Peyer's patch (tissue), 4 donors: ENCODE data around the gene CRHR2. TPM values are rescaled to one million over a fixed set of nuclear protein-coding genes. Genes with fewer than 3 reads are reported as not detected.
"Not testable (repeated sequence)": the region's sequence is repeated elsewhere in the genome, so short reads cannot be mapped to it uniquely, and the experiment has no call there.

ENCODE experiments used
- DNase-seq, 3 donors: peaks; one replicate each; pipeline ENCODE4 v3.0.0-alpha.2; 2017 to 2019
- H3K27ac ChIP-seq, 4 donors: fragments of 200-600 bp; sonication (generic); one replicate each; pipeline ENCODE4 v1.5.1; 2016 to 2019
- H3K27me3 ChIP-seq, 2 donors: fragments of 200-600 bp; sonication (generic); one replicate each; pipeline ENCODE4 v1.5.1; 2019
- H3K36me3 ChIP-seq, 3 donors: fragments of 200-600 bp; sonication (generic); one replicate each; pipeline ENCODE4 v1.5.1; 2016 to 2019
- H3K4me1 ChIP-seq, 4 donors: fragments of 200-600 bp; sonication (generic); one replicate each; pipeline ENCODE4 v1.5.1; 2016 to 2019
- H3K4me3 ChIP-seq, 4 donors: fragments of 200-600 bp; sonication (generic); 1 replicate in 3 of 4; 2 replicates in 1 of 4; pipeline ENCODE4 v1.5.1; 2016 to 2019; ENCODE audit warnings: mild to moderate bottlenecking in 1 of 4
- H3K9me3 ChIP-seq, 4 donors: fragments of 200-600 bp; sonication (generic); one replicate each; pipeline ENCODE4 v1.5.1; 2016 to 2019; ENCODE audit warnings: mild to moderate bottlenecking in 1 of 4
- CTCF ChIP-seq, 6 experiments: fragments of 450-650 bp in 4 of 6; fragments of 200-600 bp in 2 of 6; sonication (generic) in 1 of 6; IDR thresholded peaks; one replicate each; pipeline ENCODE4 v1.5.1; 2017 to 2019; ENCODE audit warnings: antibody characterized with exemption in 6 of 6, mild to moderate bottlenecking in 3 of 6, moderate library complexity in 1 of 6
- POLR2A ChIP-seq, 2 donors: fragments of 450-650 bp; IDR thresholded peaks; one replicate each; pipeline ENCODE4 v1.5.1; 2017; ENCODE audit warnings: antibody characterized with exemption in 2 of 2, mild to moderate bottlenecking in 2 of 2, moderate library complexity in 2 of 2
- total RNA-seq, 4 donors: library from RNA; depleted of rRNA; stranded (reverse); fragments of >200 nt; gene quantifications; one replicate each; pipeline ENCODE4 v1.1.0, GENCODE V29; 2016

The CRHR2 gene
- total RNA-seq, 4 donors from 2014 or later: not detected

- Histone ChIP-seq H3K36me3 (no peaks in the 10 kb centered on the region), H3K27ac (no peak overlapping the region), H3K27me3 (no peaks in the 10 kb centered on the region), H3K4me3 (no peak overlapping the region), H3K4me1 (no peaks in the 10 kb centered on the region), H3K9me3 (peaks cover 0 to 4% (median 0%) of the 10 kb centered on the region in 4 donors)
- TF ChIP-seq CTCF (IDR thresholded peaks at IDR 0.05): no peak
- TF ChIP-seq POLR2A (IDR thresholded peaks at IDR 0.05): no peak
- DNase-seq: peak in 1 of 3 donors; percentile 7
These were observed 39.9 kb upstream of the CRHR2 start for GRCh38 chr7:30722187-30722586.

GRCh38 chr7:30721211-30721610 lies 39.0 kb upstream of the CRHR2 start:
- TF ChIP-seq CTCF (IDR thresholded peaks at IDR 0.05): no peak
- no peak for TF ChIP-seq POLR2A (IDR thresholded peaks at IDR 0.05)
- H3K27ac ChIP-seq: no peak overlapping the region
- peaks cover 0 to 4% (median 0%) of the 10 kb centered on the region in 4 donors for H3K9me3 ChIP-seq
- no peaks in the 10 kb centered on the region for H3K4me1 ChIP-seq
- H3K4me3 ChIP-seq: no peak overlapping the region
- H3K36me3 ChIP-seq: no peaks in the 10 kb centered on the region
- no peak for DNase-seq
- no peaks in the 10 kb centered on the region for H3K27me3 ChIP-seq

- not testable (repeated sequence) for DNase-seq, H3K4me3 ChIP-seq, H3K27ac ChIP-seq, H3K27me3 ChIP-seq, H3K4me1 ChIP-seq, H3K36me3 ChIP-seq, H3K9me3 ChIP-seq
These were observed 37.2 kb upstream of the CRHR2 start for GRCh38 chr7:30719434-30719833.

GRCh38 chr7:30717181-30717580 lies 34.9 kb upstream of the CRHR2 start:
- DNase-seq: peak in 1 of 3 donors; percentile 40
- H3K9me3 ChIP-seq: peaks cover 0 to 4% (median 0%) of the 10 kb centered on the region in 4 donors
- H3K27me3 ChIP-seq: no peaks in the 10 kb centered on the region
- H3K36me3 ChIP-seq: no peaks in the 10 kb centered on the region
- H3K4me1 ChIP-seq: no peaks in the 10 kb centered on the region
- H3K27ac ChIP-seq: no peak overlapping the region
- no peak overlapping the region for H3K4me3 ChIP-seq
- TF ChIP-seq POLR2A (IDR thresholded peaks at IDR 0.05) (no peak), CTCF (IDR thresholded peaks at IDR 0.05) (peak in 1 of 6 experiments; percentile 4)

GRCh38 chr7:30714129-30714528 lies 31.9 kb upstream of the CRHR2 start:
- H3K27ac ChIP-seq: no peak overlapping the region

GRCh38 chr7:30713392-30713791 lies 31.1 kb upstream of the CRHR2 start:
- Histone ChIP-seq H3K4me3 (no peak overlapping the region), H3K36me3 (no peaks in the 10 kb centered on the region), H3K9me3 (no peaks in the 10 kb centered on the region), H3K27me3 (no peaks in the 10 kb centered on the region), H3K4me1 (no peaks in the 10 kb centered on the region), H3K27ac (no peak overlapping the region)
- peak in 1 of 3 donors; percentile 10 for DNase-seq
- TF ChIP-seq POLR2A (IDR thresholded peaks at IDR 0.05) (no peak), CTCF (IDR thresholded peaks at IDR 0.05) (no peak)

More at GRCh38 chr7:30714129-30714528, 31.9 kb upstream of the CRHR2 start:
- no peaks in the 10 kb centered on the region for H3K4me1 ChIP-seq
- H3K9me3 ChIP-seq: peaks cover 0 to under 1% (median 0%) of the 10 kb centered on the region in 4 donors
- no peak for TF ChIP-seq CTCF (IDR thresholded peaks at IDR 0.05)
- no peak for TF ChIP-seq POLR2A (IDR thresholded peaks at IDR 0.05)
- DNase-seq: no peak
- no peak overlapping the region for H3K4me3 ChIP-seq
- no peaks in the 10 kb centered on the region for H3K27me3 ChIP-seq
- H3K36me3 ChIP-seq: no peaks in the 10 kb centered on the region
